ENCODE measurements around the gene CHRNA1. TPM values are rescaled to one million over a fixed set of nuclear protein-coding genes. Genes with fewer than 3 reads are reported as not detected.
A peak's percentile ranks its signal among the peaks of the same experiment; 100 is the strongest.

CHRNA1 gene
- total RNA-seq, 2 experiments from 2014 or later, result 0.17 to 0.19 TPM

DNA sequence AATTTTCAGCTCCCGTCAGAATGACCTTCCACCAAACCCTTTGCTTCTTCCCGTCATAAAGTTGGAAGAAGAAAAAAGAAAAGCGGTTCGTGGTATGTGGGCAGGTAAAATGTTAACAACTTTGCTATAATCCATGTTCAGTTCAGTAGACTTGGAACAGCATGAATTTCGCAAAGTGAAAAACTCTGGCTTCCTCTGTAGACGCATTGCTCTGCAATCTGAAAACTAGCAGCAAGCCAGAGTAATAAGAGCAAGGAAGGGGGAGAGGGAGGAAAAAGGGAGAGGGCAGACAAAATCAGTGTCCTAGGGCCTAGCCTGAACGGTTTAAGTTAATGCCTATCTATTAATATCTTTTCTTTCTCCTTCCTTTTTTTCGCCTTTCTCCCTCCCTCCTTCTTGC, 26.7 kb upstream of the CHRNA1 start:
- ATAC-seq (ENCODE audit: poor library complexity) (no peak), DNase-seq (no peak)
- peaks cover 14% of the 10 kb centered on the region for H3K4me1 ChIP-seq (ENCODE audit: insufficient read depth, low read length)
- H3K4me3 ChIP-seq (ENCODE audit: low read length), result no peak overlapping the region
- no peaks in the 10 kb centered on the region for H3K9me3 ChIP-seq (ENCODE audit: control insufficient read depth in 1 of 2, insufficient read depth in 1 of 2, low read length in 2 of 2)
- no peaks in the 10 kb centered on the region for H3K9me3 Mint-ChIP-seq
- H3K36me3 Mint-ChIP-seq (ENCODE audit: low read depth), result no peaks in the 10 kb centered on the region
- no peaks in the 10 kb centered on the region for H3K27me3 Mint-ChIP-seq
- H3K27ac Mint-ChIP-seq, result no peak overlapping the region
- no peak overlapping the region for H3K27ac ChIP-seq (ENCODE audit: low read depth in 1 of 2, low read length in 2 of 2)
- TF ChIP-seq, protein P1, sequence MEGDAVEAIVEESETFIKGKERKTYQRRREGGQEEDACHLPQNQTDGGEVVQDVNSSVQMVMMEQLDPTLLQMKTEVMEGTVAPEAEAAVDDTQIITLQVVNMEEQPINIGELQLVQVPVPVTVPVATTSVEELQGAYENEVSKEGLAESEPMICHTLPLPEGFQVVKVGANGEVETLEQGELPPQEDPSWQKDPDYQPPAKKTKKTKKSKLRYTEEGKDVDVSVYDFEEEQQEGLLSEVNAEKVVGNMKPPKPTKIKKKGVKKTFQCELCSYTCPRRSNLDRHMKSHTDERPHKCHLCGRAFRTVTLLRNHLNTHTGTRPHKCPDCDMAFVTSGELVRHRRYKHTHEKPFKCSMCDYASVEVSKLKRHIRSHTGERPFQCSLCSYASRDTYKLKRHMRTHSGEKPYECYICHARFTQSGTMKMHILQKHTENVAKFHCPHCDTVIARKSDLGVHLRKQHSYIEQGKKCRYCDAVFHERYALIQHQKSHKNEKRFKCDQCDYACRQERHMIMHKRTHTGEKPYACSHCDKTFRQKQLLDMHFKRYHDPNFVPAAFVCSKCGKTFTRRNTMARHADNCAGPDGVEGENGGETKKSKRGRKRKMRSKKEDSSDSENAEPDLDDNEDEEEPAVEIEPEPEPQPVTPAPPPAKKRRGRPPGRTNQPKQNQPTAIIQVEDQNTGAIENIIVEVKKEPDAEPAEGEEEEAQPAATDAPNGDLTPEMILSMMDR (IDR thresholded peaks at IDR 0.05), result no peak
- no peaks in the 10 kb centered on the region for H3K27me3 ChIP-seq (ENCODE audit: control insufficient read depth in 1 of 2, insufficient read depth in 2 of 2, low read length in 2 of 2)
- ChIA-PET POLR2A (no interaction called here), CTCF (no interaction called here)
- intact Hi-C loops (cut with DNase I, micrococcal nuclease), result no loop called here
- peaks cover 9% of the 10 kb centered on the region for H3K4me1 Mint-ChIP-seq (ENCODE audit: low read depth)
- no peak overlapping the region for H3K4me3 Mint-ChIP-seq
- no peaks in the 10 kb centered on the region for H3K36me3 ChIP-seq (ENCODE audit: insufficient read depth, low read length)

DNA sequence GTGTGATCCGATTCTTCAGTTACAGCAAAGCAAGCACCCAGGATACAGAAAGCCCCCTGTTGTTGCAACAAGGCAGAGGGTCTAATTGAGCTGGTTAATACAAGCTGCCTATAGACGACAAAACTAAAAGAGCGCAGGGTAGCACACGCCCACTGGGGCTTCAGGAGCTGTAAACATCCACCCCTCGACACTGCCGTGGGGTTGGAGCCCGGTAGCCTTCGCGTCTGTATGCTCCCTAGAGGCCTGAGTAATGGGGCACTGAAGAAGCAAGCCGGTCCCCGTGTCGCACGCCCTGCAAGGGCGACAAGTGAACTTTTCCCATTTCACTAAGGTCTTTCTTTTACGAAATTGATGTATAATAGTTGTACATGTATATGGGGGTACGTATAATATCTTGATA, 24.7 kb upstream of the CHRNA1 start:
- CTCF ChIA-PET, result interaction anchor here (0.8 kb wide), 1 partner anchor 17 kb away, joined by 3 read pairs; no protein-coding TSS in a partner anchor
- no peak overlapping the region for H3K27ac ChIP-seq (ENCODE audit: low read depth in 1 of 2, low read length in 2 of 2)
- peaks cover 9% of the 10 kb centered on the region for H3K4me1 Mint-ChIP-seq (ENCODE audit: low read depth)
- H3K27ac Mint-ChIP-seq, result no peak overlapping the region
- ATAC-seq (ENCODE audit: poor library complexity) (no peak), DNase-seq (no peak)
- no peaks in the 10 kb centered on the region for H3K36me3 ChIP-seq (ENCODE audit: insufficient read depth, low read length)
- no peaks in the 10 kb centered on the region for H3K27me3 Mint-ChIP-seq
- H3K9me3 ChIP-seq (ENCODE audit: control insufficient read depth in 1 of 2, insufficient read depth in 1 of 2, low read length in 2 of 2), result no peaks in the 10 kb centered on the region
- peaks cover 14% of the 10 kb centered on the region for H3K4me1 ChIP-seq (ENCODE audit: insufficient read depth, low read length)
- no peaks in the 10 kb centered on the region for H3K36me3 Mint-ChIP-seq (ENCODE audit: low read depth)
- H3K4me3 ChIP-seq (ENCODE audit: low read length), result no peak overlapping the region
- H3K9me3 Mint-ChIP-seq, result no peaks in the 10 kb centered on the region
- H3K27me3 ChIP-seq (ENCODE audit: control insufficient read depth in 1 of 2, insufficient read depth in 2 of 2, low read length in 2 of 2), result no peaks in the 10 kb centered on the region
- TF ChIP-seq, protein P1 (IDR thresholded peaks at IDR 0.05), result no peak
- no peak overlapping the region for H3K4me3 Mint-ChIP-seq
- POLR2A ChIA-PET, result no interaction called here
- intact Hi-C loops (cut with DNase I, micrococcal nuclease), result no loop called here

DNA sequence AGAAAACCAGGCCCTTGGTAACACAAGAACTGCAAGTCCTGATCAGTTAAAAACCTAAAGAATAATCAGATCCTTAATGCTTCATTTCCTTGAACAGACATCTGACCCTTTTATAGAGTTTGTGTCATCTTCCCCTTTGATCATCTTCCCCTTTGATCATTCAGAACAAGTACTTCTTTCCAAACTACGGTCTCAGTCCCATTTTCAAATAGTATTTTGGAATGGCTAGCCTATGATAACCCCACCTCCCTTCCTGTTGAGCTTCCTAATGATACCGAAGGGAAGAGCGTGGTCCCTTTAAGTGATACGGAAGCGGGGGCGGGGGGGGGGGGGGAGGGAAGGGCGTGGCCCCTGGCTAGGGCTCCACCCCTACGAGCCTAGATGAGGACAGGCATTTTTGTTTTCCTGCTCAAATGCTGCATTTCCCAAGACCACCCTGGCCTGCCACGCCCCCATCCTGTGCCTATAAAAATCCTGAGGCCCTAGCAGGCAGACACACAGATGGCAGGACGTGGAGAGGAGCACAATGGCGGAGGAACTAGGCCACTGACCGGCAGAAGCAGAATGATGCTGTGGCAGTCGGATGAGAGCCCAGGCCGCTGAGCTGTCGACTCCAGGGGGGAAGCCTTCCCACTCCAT, 24.1 kb upstream of the CHRNA1 start:
- H3K9me3 ChIP-seq (ENCODE audit: control insufficient read depth in 1 of 2, insufficient read depth in 1 of 2, low read length in 2 of 2), result no peaks in the 10 kb centered on the region
- POLR2A ChIA-PET, result interaction anchor here (1.6 kb wide), 1 partner anchor 9 kb away, joined by 4 read pairs; no protein-coding TSS in a partner anchor
- Mint-ChIP-seq H3K27me3 (no peaks in the 10 kb centered on the region), H3K9me3 (no peaks in the 10 kb centered on the region), H3K4me3 (peak overlapping the region; percentile 61), H3K36me3 (ENCODE audit: low read depth) (no peaks in the 10 kb centered on the region), H3K27ac (peak overlapping the region; percentile 28), H3K4me1 (ENCODE audit: low read depth) (peaks cover 9% of the 10 kb centered on the region)
- no peak overlapping the region for H3K27ac ChIP-seq (ENCODE audit: low read depth in 1 of 2, low read length in 2 of 2)
- no peaks in the 10 kb centered on the region for H3K36me3 ChIP-seq (ENCODE audit: insufficient read depth, low read length)
- ATAC-seq (ENCODE audit: poor library complexity) (peak; percentile 46), DNase-seq (peak in 4 of 14 experiments; percentile 25 to 50 (median 34))
- no peak overlapping the region for H3K4me3 ChIP-seq (ENCODE audit: low read length)
- CTCF ChIA-PET, result interaction anchor here (0.8 kb wide), 1 partner anchor 17 kb away, joined by 3 read pairs; no protein-coding TSS in a partner anchor
- TF ChIP-seq, protein P1 (IDR thresholded peaks at IDR 0.05), result no peak
- no peaks in the 10 kb centered on the region for H3K27me3 ChIP-seq (ENCODE audit: control insufficient read depth in 1 of 2, insufficient read depth in 2 of 2, low read length in 2 of 2)
- peaks cover 14% of the 10 kb centered on the region for H3K4me1 ChIP-seq (ENCODE audit: insufficient read depth, low read length)
- intact Hi-C loops (cut with DNase I, micrococcal nuclease), result loop anchor here in 1 of 2 experiments (1.0 kb wide), 1 partner anchor 32 kb away; no protein-coding TSS in a partner anchor

Measured in CD4-positive, alpha-beta T cell (primary cell).